ENCODE data around the gene DPY19L1.
"Not testable (repeated sequence)": the region's sequence is repeated elsewhere in the genome, so short reads cannot be mapped to it uniquely, and the experiment has no call there.

The DPY19L1 gene

DNA sequence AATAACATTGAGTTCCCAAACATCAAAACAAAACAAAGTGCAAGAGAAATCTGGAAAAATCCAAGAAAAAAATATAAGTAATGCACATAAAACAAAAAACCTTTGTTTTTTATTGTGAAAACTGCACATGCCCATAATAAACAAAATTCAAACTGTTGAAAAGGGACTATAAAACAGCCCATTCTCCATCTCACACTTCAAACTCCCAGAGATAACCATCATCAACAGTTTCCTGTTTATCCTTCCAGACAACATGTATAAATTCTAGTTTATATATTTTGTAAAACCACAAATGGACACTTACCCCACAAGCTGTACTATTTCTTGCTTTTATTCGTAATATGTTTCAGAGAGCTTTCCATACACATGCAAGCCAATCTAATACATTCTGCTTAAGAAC lies 79.3 kb downstream of the DPY19L1 start:
- no peak for DNase-seq (ENCODE audit: low read depth)
- in situ Hi-C loops (cut with HindIII; ENCODE audit: low sequenced_read_pairs): no loop called here
- H3K4me3 ChIP-seq (ENCODE audit: low read depth, low read length): no peak overlapping the region
- TF ChIP-seq, protein P1, sequence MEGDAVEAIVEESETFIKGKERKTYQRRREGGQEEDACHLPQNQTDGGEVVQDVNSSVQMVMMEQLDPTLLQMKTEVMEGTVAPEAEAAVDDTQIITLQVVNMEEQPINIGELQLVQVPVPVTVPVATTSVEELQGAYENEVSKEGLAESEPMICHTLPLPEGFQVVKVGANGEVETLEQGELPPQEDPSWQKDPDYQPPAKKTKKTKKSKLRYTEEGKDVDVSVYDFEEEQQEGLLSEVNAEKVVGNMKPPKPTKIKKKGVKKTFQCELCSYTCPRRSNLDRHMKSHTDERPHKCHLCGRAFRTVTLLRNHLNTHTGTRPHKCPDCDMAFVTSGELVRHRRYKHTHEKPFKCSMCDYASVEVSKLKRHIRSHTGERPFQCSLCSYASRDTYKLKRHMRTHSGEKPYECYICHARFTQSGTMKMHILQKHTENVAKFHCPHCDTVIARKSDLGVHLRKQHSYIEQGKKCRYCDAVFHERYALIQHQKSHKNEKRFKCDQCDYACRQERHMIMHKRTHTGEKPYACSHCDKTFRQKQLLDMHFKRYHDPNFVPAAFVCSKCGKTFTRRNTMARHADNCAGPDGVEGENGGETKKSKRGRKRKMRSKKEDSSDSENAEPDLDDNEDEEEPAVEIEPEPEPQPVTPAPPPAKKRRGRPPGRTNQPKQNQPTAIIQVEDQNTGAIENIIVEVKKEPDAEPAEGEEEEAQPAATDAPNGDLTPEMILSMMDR (IDR thresholded peaks at IDR 0.05; ENCODE audit: low read depth, low read length, missing control alignments): no peak

DNA sequence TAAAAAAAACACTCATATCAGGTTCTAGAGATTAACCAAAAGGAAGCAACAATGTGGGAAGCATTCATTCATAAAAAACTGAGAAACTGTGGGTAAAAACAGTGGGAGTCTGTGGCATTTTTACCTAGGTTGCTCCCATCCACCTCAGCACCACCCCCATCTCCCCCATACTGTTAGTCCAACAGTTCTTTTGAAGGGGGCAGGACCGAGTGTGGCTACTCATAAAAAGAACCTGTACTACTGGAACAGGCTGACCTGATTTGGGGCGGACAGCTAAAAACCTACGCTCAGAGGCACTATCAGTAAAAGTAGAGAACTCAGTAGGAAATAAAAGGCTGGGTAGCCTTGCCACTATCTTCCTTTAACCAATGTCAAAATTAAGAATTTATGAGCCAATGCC lies 84.5 kb downstream of the DPY19L1 start:
- TF ChIP-seq, protein P1 (IDR thresholded peaks at IDR 0.05; ENCODE audit: low read depth, low read length, missing control alignments): no peak
- in situ Hi-C loops (cut with HindIII; ENCODE audit: low sequenced_read_pairs): no loop called here
- no peak for DNase-seq (ENCODE audit: low read depth)
- H3K4me3 ChIP-seq (ENCODE audit: low read depth, low read length): no peak overlapping the region

DNA sequence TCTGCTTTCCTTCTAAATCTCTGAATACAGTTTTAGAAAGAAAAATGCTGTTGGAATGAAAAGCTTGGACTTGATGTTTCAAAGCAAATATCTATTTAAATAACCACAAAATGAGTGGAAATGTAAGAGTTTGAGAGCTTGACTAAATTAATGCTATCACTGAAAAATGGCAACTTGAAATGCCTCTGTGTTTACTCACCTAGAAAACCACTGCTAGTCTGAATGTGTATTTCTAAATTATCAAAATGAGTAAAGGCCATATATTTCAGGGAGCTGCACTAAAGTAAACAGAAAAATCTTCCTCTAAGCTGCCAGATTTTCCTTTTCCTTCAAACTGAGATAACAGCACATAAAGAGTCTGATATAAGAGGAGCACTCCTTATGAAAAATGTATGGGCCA lies 87.9 kb downstream of the DPY19L1 start:
- H3K4me3 ChIP-seq (ENCODE audit: low read depth, low read length): no peak overlapping the region
- no peak for DNase-seq (ENCODE audit: low read depth)
- TF ChIP-seq, protein P1 (IDR thresholded peaks at IDR 0.05; ENCODE audit: low read depth, low read length, missing control alignments): no peak
- in situ Hi-C loops (cut with HindIII; ENCODE audit: low sequenced_read_pairs): no loop called here

DNA sequence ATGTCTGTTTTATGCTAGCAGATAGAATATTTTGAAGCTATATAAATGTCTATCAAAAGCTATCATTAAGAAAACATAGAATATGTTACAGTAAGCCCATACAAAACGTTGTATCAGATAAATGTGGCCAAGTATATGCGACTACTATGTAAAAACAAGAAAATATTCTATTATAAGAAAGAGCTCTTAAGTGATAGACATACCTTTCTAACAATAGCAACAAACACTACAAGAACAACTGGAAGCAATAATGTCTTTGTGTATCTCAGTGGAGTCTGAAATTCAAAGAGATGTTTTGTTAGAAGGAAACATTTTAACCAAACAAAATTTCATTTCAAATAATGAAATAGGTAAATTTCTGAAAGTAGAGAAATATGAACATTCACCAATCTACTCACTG lies 89.9 kb downstream of the DPY19L1 start:
- DNase-seq (ENCODE audit: low read depth); H3K4me3 ChIP-seq (ENCODE audit: low read depth, low read length); in situ Hi-C loops (cut with HindIII; ENCODE audit: low sequenced_read_pairs): not testable (repeated sequence)

DNA sequence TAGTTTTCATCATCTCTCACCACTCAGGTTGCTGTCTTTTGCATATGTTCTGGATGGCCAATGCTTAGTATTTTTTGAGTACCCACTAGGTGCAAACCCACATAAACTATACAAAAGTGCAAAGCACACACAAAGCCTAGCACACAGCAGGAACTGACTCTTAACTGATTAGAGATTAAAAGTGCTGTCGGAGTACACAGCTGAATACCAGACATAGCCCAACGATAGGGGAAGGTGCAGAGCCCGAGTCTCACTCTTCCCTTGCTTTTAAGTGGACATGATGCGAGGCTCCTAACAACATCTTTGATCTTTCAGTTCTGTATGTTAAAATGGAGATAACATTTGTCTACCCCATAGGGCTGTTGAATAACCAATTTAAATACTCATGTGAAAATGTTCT lies 90.8 kb downstream of the DPY19L1 start:
- H3K4me3 ChIP-seq (ENCODE audit: low read depth, low read length): no peak overlapping the region
- DNase-seq (ENCODE audit: low read depth): no peak
- TF ChIP-seq, protein P1 (IDR thresholded peaks at IDR 0.05; ENCODE audit: low read depth, low read length, missing control alignments): no peak
- in situ Hi-C loops (cut with HindIII; ENCODE audit: low sequenced_read_pairs): no loop called here

DNA sequence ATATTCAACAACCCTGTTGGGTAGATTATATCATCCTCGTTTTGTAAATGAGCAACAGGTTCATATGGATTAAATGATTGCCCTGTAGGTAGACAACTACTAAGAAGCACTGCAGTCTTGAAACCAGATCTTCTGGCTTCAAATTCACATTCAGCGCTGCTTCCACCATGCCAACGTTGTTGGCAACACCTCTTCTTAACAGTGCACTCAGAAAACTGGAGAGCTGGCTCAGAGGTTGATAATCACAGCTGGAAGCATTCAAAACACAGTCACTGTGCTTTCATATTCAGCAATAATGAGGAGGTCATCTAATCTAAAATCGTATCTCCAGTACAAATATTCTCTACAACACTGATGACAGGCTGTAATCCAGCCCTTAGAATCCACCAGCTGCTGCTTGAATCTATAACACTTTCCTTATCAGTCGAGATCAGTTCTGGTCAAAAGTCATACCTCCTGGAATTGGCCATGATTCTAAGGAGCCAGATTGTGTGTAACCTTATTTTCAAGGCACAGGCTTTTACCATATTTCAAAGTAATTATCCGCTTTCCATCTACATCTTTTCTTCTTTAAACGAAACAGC lies 91.3 kb downstream of the DPY19L1 start:
- in situ Hi-C loops (cut with HindIII; ENCODE audit: low sequenced_read_pairs); DNase-seq (ENCODE audit: low read depth); H3K4me3 ChIP-seq (ENCODE audit: low read depth, low read length): not testable (repeated sequence)

DNA sequence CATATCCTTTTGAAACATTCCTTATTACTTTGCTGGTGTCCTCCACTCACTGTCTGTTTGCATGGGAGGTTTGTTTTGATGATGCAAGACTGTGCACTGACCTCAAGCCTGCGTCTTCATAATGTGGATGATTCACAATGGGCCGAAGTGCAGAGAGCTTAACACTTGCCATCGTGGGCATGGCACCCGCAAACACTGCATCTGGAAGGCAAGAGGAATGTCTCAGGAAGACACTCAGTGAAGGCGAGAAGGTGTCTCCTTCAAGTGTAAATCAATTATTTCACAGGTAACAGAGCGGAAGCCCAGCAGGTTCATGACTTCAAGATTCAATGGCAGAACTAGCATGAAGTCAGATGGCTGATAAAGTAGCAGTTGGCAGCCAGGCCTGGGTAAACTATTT lies 98.1 kb downstream of the DPY19L1 start:
- TF ChIP-seq, protein P1 (IDR thresholded peaks at IDR 0.05; ENCODE audit: low read depth, low read length, missing control alignments): no peak
- no peak for DNase-seq (ENCODE audit: low read depth)
- no peak overlapping the region for H3K4me3 ChIP-seq (ENCODE audit: low read depth, low read length)
- in situ Hi-C loops (cut with HindIII; ENCODE audit: low sequenced_read_pairs): no loop called here

DNA sequence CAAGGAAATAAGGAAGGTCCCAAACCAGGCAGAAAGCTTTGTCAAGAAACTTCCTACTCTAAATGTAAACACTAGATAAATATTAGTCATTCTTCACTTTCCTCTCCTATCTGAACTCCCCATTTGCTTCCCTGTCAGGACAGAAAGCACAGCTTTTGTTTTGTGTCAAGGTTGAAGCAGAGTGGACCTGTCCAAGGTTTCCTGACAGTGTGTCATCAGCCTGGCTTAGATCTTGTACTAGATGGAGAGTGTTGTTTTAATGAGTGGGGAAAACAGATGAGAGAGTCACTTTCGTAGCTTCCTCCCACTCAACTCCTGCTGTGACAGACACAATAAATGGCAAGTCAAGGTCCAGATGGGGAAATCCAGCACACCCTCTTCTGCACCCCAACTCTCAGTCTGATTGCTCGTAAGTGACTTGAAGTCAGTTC lies 101.5 kb downstream of the DPY19L1 start:
- H3K4me3 ChIP-seq (ENCODE audit: low read depth, low read length); in situ Hi-C loops (cut with HindIII; ENCODE audit: low sequenced_read_pairs); DNase-seq (ENCODE audit: low read depth): not testable (repeated sequence)
